Activated T-cell treated with anti-CD3 and anti-CD28 coated beads, Interleukin-2, amount 50 U/mL, for 48 hours (primary cell): ENCODE measurements around the gene MYOZ1.
"Not testable (repeated sequence)": the region's sequence is repeated elsewhere in the genome, so short reads cannot be mapped to it uniquely, and the experiment has no call there.

ENCODE experiments used
- DNase-seq, 2 experiments: peaks; one replicate each; pipeline ENCODE4 v3.0.0-alpha.2; 2020

MYOZ1 gene

GRCh38 chr10:73641328-73642060 is at the start of gene MYOZ1:
TSS of gene MYOZ1 (minus strand) at chr10:73641474. CDS start at chr10:73640017, 1,457 bp downstream.
- no peak for DNase-seq

- not testable (repeated sequence) for DNase-seq
Observed at GRCh38 chr10:73690755-73691154, 49.5 kb upstream of the MYOZ1 start.

GRCh38 chr10:73689596-73689995 is 48.3 kb upstream of the MYOZ1 start:
- not testable (repeated sequence) for DNase-seq

GRCh38 chr10:73687641-73688040 is 46.4 kb upstream of the MYOZ1 start:
- not testable (repeated sequence) for DNase-seq

GRCh38 chr10:73674546-73674945 is 33.3 kb upstream of the MYOZ1 start:
- not testable (repeated sequence) for DNase-seq

- not testable (repeated sequence) for DNase-seq
Observed at GRCh38 chr10:73668378-73668777, 27.1 kb upstream of the MYOZ1 start.

GRCh38 chr10:73666153-73666809 is 25.0 kb upstream of the MYOZ1 start:
- not testable (repeated sequence) for DNase-seq

- DNase-seq, result not testable (repeated sequence)
Observed at GRCh38 chr10:73665581-73665980, 24.3 kb upstream of the MYOZ1 start.

- not testable (repeated sequence) for DNase-seq
Observed at GRCh38 chr10:73664156-73665040, 23.1 kb upstream of the MYOZ1 start.

- not testable (repeated sequence) for DNase-seq
Observed at GRCh38 chr10:73663621-73664020, 22.3 kb upstream of the MYOZ1 start.

GRCh38 chr10:73662705-73663104 is 21.4 kb upstream of the MYOZ1 start:
- DNase-seq, result not testable (repeated sequence)

- DNase-seq, result no peak
Observed at GRCh38 chr10:73655990-73656298, 14.7 kb upstream of the MYOZ1 start, which contains the start of gene SYNPO2L. TSS of gene SYNPO2L (minus strand) at chr10:73656029. CDS start at chr10:73655922, 107 bp downstream.

GRCh38 chr10:73655257-73655989 is 14.1 kb upstream of the MYOZ1 start:
- no peak for DNase-seq

- DNase-seq, result no peak
Observed at GRCh38 chr10:73653701-73654100, 12.4 kb upstream of the MYOZ1 start.

GRCh38 chr10:73653195-73653594 is 11.9 kb upstream of the MYOZ1 start:
- DNase-seq, result no peak

GRCh38 chr10:73650537-73651331 is 9.5 kb upstream of the MYOZ1 start:
- no peak for DNase-seq

GRCh38 chr10:73649876-73650536 is 8.7 kb upstream of the MYOZ1 start:
- no peak for DNase-seq

GRCh38 chr10:73648975-73649829 is 7.9 kb upstream of the MYOZ1 start:
- no peak for DNase-seq

- DNase-seq, result no peak
Observed at GRCh38 chr10:73647875-73648651, 6.8 kb upstream of the MYOZ1 start.
